ENCODE measurements around the gene DNTT.

GRCh38 chr10:96380821-96381220 lies 76.6 kb downstream of the DNTT start:
- TF ChIP-seq, protein P1, sequence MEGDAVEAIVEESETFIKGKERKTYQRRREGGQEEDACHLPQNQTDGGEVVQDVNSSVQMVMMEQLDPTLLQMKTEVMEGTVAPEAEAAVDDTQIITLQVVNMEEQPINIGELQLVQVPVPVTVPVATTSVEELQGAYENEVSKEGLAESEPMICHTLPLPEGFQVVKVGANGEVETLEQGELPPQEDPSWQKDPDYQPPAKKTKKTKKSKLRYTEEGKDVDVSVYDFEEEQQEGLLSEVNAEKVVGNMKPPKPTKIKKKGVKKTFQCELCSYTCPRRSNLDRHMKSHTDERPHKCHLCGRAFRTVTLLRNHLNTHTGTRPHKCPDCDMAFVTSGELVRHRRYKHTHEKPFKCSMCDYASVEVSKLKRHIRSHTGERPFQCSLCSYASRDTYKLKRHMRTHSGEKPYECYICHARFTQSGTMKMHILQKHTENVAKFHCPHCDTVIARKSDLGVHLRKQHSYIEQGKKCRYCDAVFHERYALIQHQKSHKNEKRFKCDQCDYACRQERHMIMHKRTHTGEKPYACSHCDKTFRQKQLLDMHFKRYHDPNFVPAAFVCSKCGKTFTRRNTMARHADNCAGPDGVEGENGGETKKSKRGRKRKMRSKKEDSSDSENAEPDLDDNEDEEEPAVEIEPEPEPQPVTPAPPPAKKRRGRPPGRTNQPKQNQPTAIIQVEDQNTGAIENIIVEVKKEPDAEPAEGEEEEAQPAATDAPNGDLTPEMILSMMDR (IDR thresholded peaks at IDR 0.05; ENCODE audit: low read depth, low read length), result no peak
- no peak for TF ChIP-seq EZH2phosphoT487 (IDR thresholded peaks at IDR 0.05; ENCODE audit: low read depth)
